HCT116 (cell line): ENCODE data around the gene TPX2. TPM values are rescaled to one million over a fixed set of nuclear protein-coding genes. Genes with fewer than 3 reads are reported as not detected.

Source experiments
- ATAC-seq: fragments of 200-7000 bp; cut with Tn5 transposase; 2 replicates; pipeline ENCODE4 v1.9.1; 2020; ENCODE audit warnings: mild to moderate bottlenecking, moderate library complexity
- BruUV-seq: library from RNA; stranded (reverse); fragments of 400-500 nt; replicated peaks from 2 replicates; lab custom pipeline; 2021; lab: Mats Ljungman, UMichigan
- CTCF ChIA-PET: fragments of 300-600 bp; sonication (Branson Sonifier 250); formaldehyde crosslinking; loops from one replicate; lab custom pipeline; 2021; ENCODE audit warnings: antibody characterized with exemption; lab: Charles Lee
- POLR2A ChIA-PET: fragments of 300-600, 350-600 bp; sonication (Branson Sonifier 250); formaldehyde crosslinking; loops from one replicate; lab custom pipeline; 2021; ENCODE audit warnings: antibody characterized with exemption; lab: Charles Lee
- RAD21 ChIA-PET, 2 experiments: fragments of 300-600 bp; sonication (Branson Sonifier 250); formaldehyde crosslinking; loops; one replicate each; lab custom pipeline; 2023; ENCODE audit warnings: low total read pairs in 2 of 2; ENCODE audit not compliant: uncharacterized antibody in 2 of 2, unreplicated experiment in 2 of 2, low non-redundant PET in 1 of 2; lab: Charles Lee
- DNase-seq: peaks from one replicate; pipeline ENCODE4 v3.0.0-alpha.2; 2010; ENCODE audit warnings: low read depth, low spot score
- H2AFZ ChIP-seq: fragments of 200-600 bp; shearing (Covaris generic), sonication (generic); 2 replicates; pipeline ENCODE4 v1.6.1; 2017; ENCODE audit warnings: low read depth, mixed run types, mixed read lengths, antibody characterized with exemption, low read length; ENCODE audit not compliant: poor library complexity, severe bottlenecking
- H3K27ac ChIP-seq: 2 replicates; pipeline ENCODE4 v1.5.1; 2012; ENCODE audit warnings: low read depth, low read length
- H3K27me3 ChIP-seq: fragments of 200-600 bp; sonication (generic); 2 replicates; pipeline ENCODE4 v1.6.1; 2016; ENCODE audit warnings: mixed run types, low read length, mixed read lengths; ENCODE audit not compliant: insufficient read depth
- H3K36me3 ChIP-seq, 2 experiments: fragments of 200-500 bp in 1 of 2; fragments of 200-600 bp in 1 of 2; sonication (Bioruptor generic) in 1 of 2; sonication (generic) in 1 of 2; 2 replicates each; pipeline versions ENCODE4 v1.5.1 to v1.6.1; 2014 to 2016; ENCODE audit warnings: low read length in 2 of 2, inconsistent platforms in 1 of 2, mixed read lengths in 1 of 2, mixed run types in 1 of 2; ENCODE audit not compliant: insufficient read depth in 2 of 2, control insufficient read depth in 1 of 2
- H3K4me1 ChIP-seq, 2 experiments: fragments of 200-600 bp in 1 of 2; sonication (generic) in 1 of 2; 2 replicates each; pipeline versions ENCODE4 v1.5.1 to v1.6.1; 2012 to 2017; ENCODE audit warnings: low read length in 2 of 2, inconsistent platforms in 1 of 2, mild to moderate bottlenecking in 1 of 2, mixed read lengths in 1 of 2, mixed run types in 1 of 2, moderate library complexity in 1 of 2; ENCODE audit not compliant: insufficient read depth in 2 of 2, control insufficient read depth in 1 of 2
- H3K4me2 ChIP-seq: fragments of 200-600 bp; sonication (generic); 2 replicates; pipeline ENCODE4 v1.6.1; 2017; ENCODE audit warnings: mixed run types, low read length, mixed read lengths
- H3K4me3 ChIP-seq, 2 experiments: fragments of 200-600 bp in 1 of 2; sonication (generic) in 1 of 2; replicated peaks in 1 of 2; 2 replicates each; pipeline ENCODE4 v1.5.1; 2011 to 2016; ENCODE audit warnings: low read length in 2 of 2, control low read depth in 1 of 2, low read depth in 1 of 2, mild to moderate bottlenecking in 1 of 2, mixed read lengths in 1 of 2, mixed run types in 1 of 2
- H3K79me2 ChIP-seq: fragments of 200-600 bp; sonication (generic); 2 replicates; pipeline ENCODE4 v1.6.1; 2017; ENCODE audit warnings: mild to moderate bottlenecking, mixed run types, low read length, moderate library complexity, mixed read lengths; ENCODE audit not compliant: insufficient read depth
- H3K9ac ChIP-seq: fragments of 200-600 bp; sonication (generic); 2 replicates; pipeline ENCODE4 v1.6.1; 2016; ENCODE audit warnings: low read length, mixed read lengths
- H3K9me2 ChIP-seq: fragments of 200-600 bp; sonication (generic), shearing (Covaris generic); 2 replicates; pipeline ENCODE4 v1.6.1; 2017; ENCODE audit warnings: mixed run types, mild to moderate bottlenecking, moderate library complexity; ENCODE audit not compliant: insufficient read depth
- H3K9me3 ChIP-seq, 2 experiments: fragments of 200-500 bp in 1 of 2; fragments of 200-600 bp in 1 of 2; sonication (Bioruptor generic) in 1 of 2; sonication (generic) in 1 of 2; 2 replicates each; pipeline ENCODE4 v1.6.1; 2014 to 2017; ENCODE audit warnings: low read length in 2 of 2, mixed read lengths in 2 of 2, inconsistent platforms in 1 of 2, low read depth in 1 of 2, mild to moderate bottlenecking in 1 of 2, mixed run types in 1 of 2, moderate library complexity in 1 of 2; ENCODE audit not compliant: control insufficient read depth in 1 of 2, insufficient read depth in 1 of 2
- H4K20me1 ChIP-seq: fragments of 200-600 bp; sonication (generic), shearing (Covaris generic); 2 replicates; pipeline ENCODE4 v1.6.1; 2017; ENCODE audit warnings: mixed run types, mild to moderate bottlenecking, moderate library complexity; ENCODE audit not compliant: insufficient read depth
- ATF3 ChIP-seq: IDR thresholded peaks from 2 replicates; pipeline ENCODE4 v1.6.1; 2012
- CBX3 ChIP-seq: IDR thresholded peaks from 2 replicates; pipeline ENCODE4 v1.6.1; 2012; ENCODE audit warnings: low read depth
- CEBPB ChIP-seq: IDR thresholded peaks from 2 replicates; pipeline ENCODE4 v1.6.1; 2012; ENCODE audit warnings: low read depth
- EGR1 ChIP-seq: IDR thresholded peaks from 2 replicates; pipeline ENCODE4 v1.6.1; 2012; ENCODE audit warnings: low read depth
- EZH2 ChIP-seq: fragments of 200-600 bp; sonication (generic); IDR thresholded peaks from 2 replicates; pipeline ENCODE4 v1.6.1; 2017; ENCODE audit warnings: antibody characterized with exemption, mixed run types
- EZH2phosphoT487 ChIP-seq: fragments of 200-600 bp; IDR thresholded peaks from 2 replicates; pipeline ENCODE4 v1.6.1; 2018; ENCODE audit warnings: antibody characterized with exemption, borderline replicate concordance
- FOSL1 ChIP-seq: IDR thresholded peaks from 2 replicates; pipeline ENCODE4 v1.6.1; 2012; ENCODE audit warnings: low read depth
- JUND ChIP-seq: IDR thresholded peaks from 2 replicates; pipeline ENCODE4 v1.6.1; 2012
- MAX ChIP-seq: IDR thresholded peaks from 2 replicates; pipeline ENCODE4 v1.6.1; 2012
- REST ChIP-seq: IDR thresholded peaks from 2 replicates; pipeline ENCODE4 v1.6.1; 2012; ENCODE audit warnings: low read depth
- SIN3A ChIP-seq: IDR thresholded peaks from 2 replicates; pipeline ENCODE4 v1.6.1; 2012; ENCODE audit warnings: low read depth
- SP1 ChIP-seq: IDR thresholded peaks from 2 replicates; pipeline ENCODE4 v1.6.1; 2012; ENCODE audit warnings: low read depth
- YY1 ChIP-seq: IDR thresholded peaks from 2 replicates; pipeline ENCODE4 v1.6.1; 2011; ENCODE audit warnings: low read length, low read depth, moderate library complexity, mild to moderate bottlenecking; ENCODE audit not compliant: insufficient replicate concordance; ENCODE audit errors: extremely low read depth
- ZFX ChIP-seq: fragments of 450-650 bp; IDR thresholded peaks from 2 replicates; pipeline ENCODE4 v1.6.1; 2017
- intact Hi-C: fragments of 100-400 bp; cut with micrococcal nuclease; formaldehyde crosslinking; loops from 2 replicates; pipeline ENCODE4 v1.10.0; 2022
- total RNA-seq: library from RNA; stranded (reverse); gene quantifications from one replicate; pipeline ENCODE4 v1.2.1, GENCODE V29; 2021; ENCODE audit not compliant: unreplicated experiment

The TPX2 gene
- total RNA-seq, 1 experiment from 2014 or later: 163 TPM

DNA sequence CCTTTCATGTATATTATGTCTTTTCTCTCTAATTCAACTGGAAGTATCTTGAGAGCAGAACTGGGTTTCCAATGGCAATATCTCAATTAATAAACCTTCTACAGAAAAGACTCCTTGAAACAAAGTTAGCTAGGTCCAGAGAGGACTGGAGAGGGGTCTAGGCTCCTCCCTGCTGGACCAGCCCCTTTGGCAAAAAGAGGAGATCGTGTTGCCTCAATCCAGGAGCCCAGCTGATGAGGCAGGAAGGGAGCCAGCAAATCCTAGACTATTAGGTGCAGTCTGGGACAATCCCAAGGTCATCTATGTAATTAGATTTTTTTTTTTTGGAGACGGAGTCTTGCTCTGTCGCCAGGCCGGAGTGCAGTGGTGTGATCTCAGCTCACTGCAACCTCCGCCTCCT is 38.3 kb upstream of the TPX2 start:
- POLR2A ChIA-PET: interaction anchor here (1.4 to 1.8 kb wide), 2 partner anchors 12 to 39 kb away, joined by 4 to 5 read pairs; no protein-coding TSS in a partner anchor
- DNase-seq (no peak), ATAC-seq (no peak)
- H3K27ac ChIP-seq: peak overlapping the region; percentile 81
- H3K9me3 ChIP-seq: no peaks in the 10 kb centered on the region
- CTCF ChIA-PET: interaction anchor here (1.9 kb wide), 1 partner anchor 39 kb away, joined by 6 read pairs; no protein-coding TSS in a partner anchor
- RAD21 ChIA-PET: no interaction called here
- BruUV-seq: no TSS peak
- peak overlapping the region; percentile 57 for H3K4me2 ChIP-seq
- intact Hi-C loops: no loop called here
- H3K9ac ChIP-seq: 0 out of 2 replicates have a peak overlapping the region, but pooled peaks have one; percentile 46
- H3K79me2 ChIP-seq: peaks cover 100% of the 10 kb centered on the region
- H3K27me3 ChIP-seq: no peaks in the 10 kb centered on the region
- H3K4me3 ChIP-seq: no peak overlapping the region
- H3K9me2 ChIP-seq: no peaks in the 10 kb centered on the region
- peaks cover 2 to 43% of the 10 kb centered on the region in 2 experiments; a peak in 3 of 4 replicates for H3K36me3 ChIP-seq
- H4K20me1 ChIP-seq: no peaks in the 10 kb centered on the region
- peaks cover 81 to 99% of the 10 kb centered on the region in 2 experiments for H3K4me1 ChIP-seq
- TF ChIP-seq ATF3 (no peak), REST (no peak), MAX (no peak), EZH2phosphoT487 (no peak), SP1 (no peak), EZH2 (no peak), FOSL1 (no peak), EGR1 (no peak), JUND (no peak), SIN3A (no peak), CBX3 (no peak), CEBPB (no peak), ZFX (no peak), YY1 (no peak)
- H2AFZ ChIP-seq: no peak overlapping the region
